SU-DHL-6 (cell line): ENCODE data around the gene ENTPD8.

ENCODE experiments used
- H2AFZ ChIP-seq: fragments of 200-600 bp; sonication (generic); 2 replicates; pipeline ENCODE4 v1.6.1; 2014; ENCODE audit warnings: low read depth, mild to moderate bottlenecking, moderate library complexity, mixed read lengths, antibody characterized with exemption, low read length; ENCODE audit not compliant: severe bottlenecking
- H3F3A ChIP-seq: fragments of 200-600 bp; shearing (Covaris generic); 2 replicates; pipeline ENCODE4 v1.6.0; 2016; ENCODE audit warnings: antibody characterized with exemption, mild to moderate bottlenecking; ENCODE audit not compliant: insufficient read depth
- H3K27ac ChIP-seq: fragments of 200-600 bp; sonication (generic); 2 replicates; pipeline ENCODE4 v1.5.1; 2016; ENCODE audit warnings: low read depth, mild to moderate bottlenecking, low read length, moderate library complexity, mixed read lengths
- H3K27me3 ChIP-seq: fragments of 200-600 bp; sonication (generic), shearing (Covaris generic); 2 replicates; pipeline ENCODE4 v1.6.0; 2014; ENCODE audit warnings: mild to moderate bottlenecking, low read length
- H3K36me3 ChIP-seq: fragments of 200-600 bp; sonication (generic); 2 replicates; pipeline ENCODE4 v1.6.1; 2014; ENCODE audit warnings: mild to moderate bottlenecking, low read length, mixed read lengths
- H3K4me2 ChIP-seq: fragments of 300-600, 200-600 bp; shearing (Covaris generic), sonication (generic); 2 replicates; pipeline ENCODE4 v1.6.0; 2014; ENCODE audit warnings: low read length, low read depth, mild to moderate bottlenecking; ENCODE audit not compliant: poor library complexity, severe bottlenecking
- H3K4me3 ChIP-seq: fragments of 200-600 bp; sonication (generic); 2 replicates; pipeline ENCODE4 v1.5.1; 2014; ENCODE audit warnings: antibody characterized with exemption, low read length, mild to moderate bottlenecking, mixed read lengths; ENCODE audit not compliant: insufficient read depth, poor library complexity, severe bottlenecking
- H3K79me2 ChIP-seq: fragments of 200-600 bp; sonication (generic); 2 replicates; pipeline ENCODE4 v1.6.1; 2014; ENCODE audit warnings: mild to moderate bottlenecking, low read length, moderate library complexity; ENCODE audit not compliant: insufficient read depth
- H3K9ac ChIP-seq: fragments of 200-600 bp; sonication (generic); 2 replicates; pipeline ENCODE4 v1.7.0; 2014; ENCODE audit warnings: mild to moderate bottlenecking, low read length
- H3K9me2 ChIP-seq: fragments of 200-600 bp; sonication (generic); replicated peaks from 2 replicates; pipeline ENCODE4 v1.6.1; 2014; ENCODE audit warnings: low read length; ENCODE audit not compliant: insufficient read depth
- H3K9me3 ChIP-seq: fragments of 200-600 bp; sonication (generic); 2 replicates; pipeline ENCODE4 v1.6.1; 2014; ENCODE audit warnings: low read length, mixed read lengths; ENCODE audit not compliant: insufficient read depth
- H4K20me1 ChIP-seq: fragments of 200-600 bp; sonication (generic); 2 replicates; pipeline ENCODE4 v1.6.1; 2014; ENCODE audit warnings: low read depth, mild to moderate bottlenecking, antibody characterized with exemption, low read length, moderate library complexity, mixed read lengths
- EZH2phosphoT487 ChIP-seq: fragments of 200-600 bp; sonication (generic), shearing (Covaris generic); conservative IDR thresholded peaks from 2 replicates; pipeline ENCODE4 v1.6.1; 2018; ENCODE audit warnings: mild to moderate bottlenecking, antibody characterized with exemption, low read length, moderate library complexity, mixed read lengths
- TF ChIP-seq, protein P1 (sequence below): fragments of 200-600 bp; sonication (generic); IDR thresholded peaks from one replicate; pipeline ENCODE4 v1.5.1; 2017; ENCODE audit warnings: antibody characterized with exemption, mild to moderate bottlenecking, low read length, moderate library complexity; ENCODE audit not compliant: insufficient read depth, poor library complexity, severe bottlenecking

ENTPD8 gene

DNA sequence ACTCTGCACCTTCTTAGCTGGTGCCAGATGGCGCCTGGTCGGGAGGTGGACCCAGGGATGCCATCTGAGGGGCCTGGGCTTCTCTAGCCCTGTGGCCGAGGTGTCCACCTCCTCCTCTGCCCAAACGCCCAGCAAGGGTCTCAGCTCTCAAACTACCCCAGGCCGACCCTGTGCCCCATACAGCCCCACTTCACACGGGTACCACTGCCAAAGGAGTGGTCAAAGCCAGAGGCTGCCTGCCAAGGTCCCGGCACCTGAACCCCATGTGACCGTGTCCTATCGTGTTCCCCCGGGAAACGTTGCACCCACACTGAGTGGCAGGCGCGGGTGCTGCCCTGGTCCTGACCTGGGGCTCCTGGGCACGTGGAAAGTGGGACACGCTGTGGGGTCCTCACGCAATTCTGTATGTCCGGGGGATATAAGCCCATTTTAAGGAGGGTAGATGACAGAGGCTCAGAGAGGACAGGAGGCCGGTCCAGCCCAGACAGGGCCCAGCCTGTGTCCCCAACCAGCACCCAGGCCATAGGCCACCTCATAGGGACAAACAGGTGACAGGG is 1.9 kb downstream of the ENTPD8 start:
- Histone ChIP-seq H2AFZ (no peak overlapping the region), H3K9me2 (no peaks in the 10 kb centered on the region), H3F3A (peaks cover 6% of the 10 kb centered on the region), H3K4me3 (no peak overlapping the region), H3K9me3 (no peaks in the 10 kb centered on the region), H4K20me1 (no peaks in the 10 kb centered on the region), H3K9ac (no peak overlapping the region), H3K36me3 (no peaks in the 10 kb centered on the region), H3K27me3 (no peaks in the 10 kb centered on the region), H3K27ac (no peak overlapping the region), H3K79me2 (no peaks in the 10 kb centered on the region), H3K4me2 (no peak overlapping the region)
- TF ChIP-seq, protein P1, sequence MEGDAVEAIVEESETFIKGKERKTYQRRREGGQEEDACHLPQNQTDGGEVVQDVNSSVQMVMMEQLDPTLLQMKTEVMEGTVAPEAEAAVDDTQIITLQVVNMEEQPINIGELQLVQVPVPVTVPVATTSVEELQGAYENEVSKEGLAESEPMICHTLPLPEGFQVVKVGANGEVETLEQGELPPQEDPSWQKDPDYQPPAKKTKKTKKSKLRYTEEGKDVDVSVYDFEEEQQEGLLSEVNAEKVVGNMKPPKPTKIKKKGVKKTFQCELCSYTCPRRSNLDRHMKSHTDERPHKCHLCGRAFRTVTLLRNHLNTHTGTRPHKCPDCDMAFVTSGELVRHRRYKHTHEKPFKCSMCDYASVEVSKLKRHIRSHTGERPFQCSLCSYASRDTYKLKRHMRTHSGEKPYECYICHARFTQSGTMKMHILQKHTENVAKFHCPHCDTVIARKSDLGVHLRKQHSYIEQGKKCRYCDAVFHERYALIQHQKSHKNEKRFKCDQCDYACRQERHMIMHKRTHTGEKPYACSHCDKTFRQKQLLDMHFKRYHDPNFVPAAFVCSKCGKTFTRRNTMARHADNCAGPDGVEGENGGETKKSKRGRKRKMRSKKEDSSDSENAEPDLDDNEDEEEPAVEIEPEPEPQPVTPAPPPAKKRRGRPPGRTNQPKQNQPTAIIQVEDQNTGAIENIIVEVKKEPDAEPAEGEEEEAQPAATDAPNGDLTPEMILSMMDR: no peak
- TF ChIP-seq EZH2phosphoT487: no peak

DNA sequence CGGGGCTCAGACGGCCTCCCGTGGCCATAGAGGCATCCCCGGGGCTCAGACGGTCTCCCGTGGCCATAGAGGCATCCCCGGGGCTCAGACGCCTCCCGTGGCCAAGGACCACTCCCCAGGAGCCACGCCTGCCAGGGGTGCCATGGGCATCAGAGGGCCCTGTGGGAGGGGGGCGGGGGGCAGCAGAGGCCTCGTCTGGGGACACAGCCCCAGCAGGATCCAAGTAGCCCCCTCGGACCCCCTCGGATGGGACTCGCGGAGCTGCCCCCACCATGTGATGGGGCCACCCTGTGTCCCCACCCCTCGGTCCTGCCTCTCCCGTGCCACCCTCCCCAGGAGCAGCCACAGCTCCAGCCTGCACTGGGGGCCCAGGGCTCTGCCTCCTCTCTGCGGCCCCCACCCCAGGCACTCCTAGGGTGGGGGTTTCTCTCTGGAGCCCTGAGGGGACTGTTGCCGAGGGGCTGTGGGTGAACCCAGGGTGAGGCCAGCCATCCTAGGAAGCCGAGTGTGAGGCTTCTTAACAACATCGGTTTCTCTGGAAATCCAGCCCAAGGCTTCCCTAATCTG is 2.5 kb downstream of the ENTPD8 start:
- no peaks in the 10 kb centered on the region for H3K27me3 ChIP-seq
- H3K4me2 ChIP-seq: no peak overlapping the region
- no peaks in the 10 kb centered on the region for H3K9me3 ChIP-seq
- H3K79me2 ChIP-seq: no peaks in the 10 kb centered on the region
- H4K20me1 ChIP-seq: no peaks in the 10 kb centered on the region
- H3K27ac ChIP-seq: no peak overlapping the region
- no peak overlapping the region for H3K4me3 ChIP-seq
- TF ChIP-seq, protein P1: no peak
- TF ChIP-seq EZH2phosphoT487: no peak
- no peaks in the 10 kb centered on the region for H3K9me2 ChIP-seq
- H3K36me3 ChIP-seq: no peaks in the 10 kb centered on the region
- peaks cover 6% of the 10 kb centered on the region for H3F3A ChIP-seq
- no peak overlapping the region for H3K9ac ChIP-seq
- H2AFZ ChIP-seq: no peak overlapping the region

GRCh38 chr9:137437691-137438590 is 3.2 kb downstream of the ENTPD8 start:
- Histone ChIP-seq H3K36me3 (no peaks in the 10 kb centered on the region), H3K27me3 (no peaks in the 10 kb centered on the region), H2AFZ (no peak overlapping the region), H3K79me2 (no peaks in the 10 kb centered on the region), H3K27ac (no peak overlapping the region), H3K9me2 (no peaks in the 10 kb centered on the region), H3F3A (peaks cover 6% of the 10 kb centered on the region), H3K4me2 (no peak overlapping the region), H3K4me3 (no peak overlapping the region), H3K9ac (no peak overlapping the region), H4K20me1 (no peaks in the 10 kb centered on the region), H3K9me3 (no peaks in the 10 kb centered on the region)
- TF ChIP-seq, protein P1: no peak
- no peak for TF ChIP-seq EZH2phosphoT487
